ENCODE measurements around the gene FAU.

The FAU gene

GRCh38 chr11:65086809-65087208 is 35.1 kb downstream of the FAU start:
- TF ChIP-seq CTCF (conservative IDR thresholded peaks at IDR 0.05; ENCODE audit: low read depth), result no peak
- ChIA-PET POLR2A (ENCODE audit: low non-redundant PET) (no interaction called here), CTCF (interaction anchor here (0.7 to 1.6 kb wide), 3 partner anchors 23 to 230 kb away, joined by 3 to 5 read pairs (median 5); no protein-coding TSS in a partner anchor)
- H3K27ac ChIP-seq, result peak overlapping the region; percentile 13; the same call in 1 of the 2 replicates
- DNase-seq (ENCODE audit: low spot score), result no peak

- no peak for TF ChIP-seq CTCF (conservative IDR thresholded peaks at IDR 0.05; ENCODE audit: low read depth)
- DNase-seq (ENCODE audit: low spot score), result no peak
- ChIA-PET POLR2A (ENCODE audit: low non-redundant PET) (no interaction called here), CTCF (interaction anchor here (1.6 kb wide), 1 partner anchor 25 kb away, joined by 5 read pairs; no protein-coding TSS in a partner anchor)
- H3K27ac ChIP-seq, result peak overlapping the region; percentile 86
These were observed 36.5 kb downstream of the FAU start for GRCh38 chr11:65085446-65085845.

GRCh38 chr11:65084598-65085375 is 37.1 kb downstream of the FAU start:
- ChIA-PET POLR2A (ENCODE audit: low non-redundant PET) (no interaction called here), CTCF (interaction anchor here (1.6 kb wide), 1 partner anchor 26 kb away, joined by 5 read pairs; no protein-coding TSS in a partner anchor)
- peak overlapping the region; percentile 86 for H3K27ac ChIP-seq
- no peak for TF ChIP-seq CTCF (conservative IDR thresholded peaks at IDR 0.05; ENCODE audit: low read depth)
- DNase-seq (ENCODE audit: low spot score), result no peak

GRCh38 chr11:65083834-65084597 is 37.9 kb downstream of the FAU start, which contains the start of the genes CDCA5 and ZFPL1:
Gene CDCA5, minus strand, starts transcription at chr11:65084040. Its CDS starts 62 bp downstream, at chr11:65083978.
Gene ZFPL1, plus strand, starts transcription at chr11:65084222. Its CDS starts 477 bp downstream, at chr11:65084699.
- TF ChIP-seq CTCF (conservative IDR thresholded peaks at IDR 0.05; ENCODE audit: low read depth), result no peak
- ChIA-PET CTCF (no interaction called here), POLR2A (ENCODE audit: low non-redundant PET) (interaction anchor here (0.7 kb wide), 1 partner anchor 26 kb away, joined by 3 read pairs; the partner anchor contains the start of gene NAALADL1)
- peak within 1 kb of the TSS; percentile 86 for H3K27ac ChIP-seq
- DNase-seq (ENCODE audit: low spot score), result peak; percentile 97

DNA sequence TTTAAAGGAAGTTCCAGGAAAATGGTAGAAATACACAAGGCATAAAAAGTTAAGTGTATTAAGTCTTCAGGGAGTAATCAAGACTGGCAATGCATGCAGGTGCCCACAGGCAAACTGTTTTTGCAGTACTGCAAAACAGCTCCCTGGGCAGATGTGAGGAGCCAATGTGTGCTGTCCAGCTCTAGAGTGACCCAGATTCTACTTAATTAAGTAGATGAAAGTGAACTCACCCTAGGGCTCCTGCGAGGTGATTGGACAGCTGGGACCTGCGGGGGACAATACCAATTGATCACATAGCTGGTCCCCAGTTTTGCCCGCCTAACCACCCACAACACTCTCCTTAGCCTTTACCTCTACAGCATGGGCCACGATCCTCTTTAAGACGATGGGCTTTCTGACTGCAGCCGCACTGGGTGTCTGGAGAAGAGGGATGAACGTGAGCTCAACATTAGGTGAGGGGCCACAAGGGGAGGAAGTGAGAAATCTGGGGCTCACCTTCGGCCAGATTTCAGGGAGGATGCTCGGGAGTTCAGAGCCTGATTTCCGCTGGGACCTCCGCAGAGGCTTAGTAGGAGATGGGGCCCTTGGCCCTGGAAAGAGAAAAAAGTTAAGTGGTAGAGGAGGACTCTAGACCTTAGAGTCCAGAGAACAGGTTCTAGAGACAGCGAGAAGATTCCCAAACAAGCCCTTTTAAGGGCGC is 38.6 kb downstream of the FAU start:
- TF ChIP-seq CTCF (conservative IDR thresholded peaks at IDR 0.05; ENCODE audit: low read depth), result no peak
- ChIA-PET POLR2A (ENCODE audit: low non-redundant PET) (interaction anchor here (0.7 kb wide), 1 partner anchor 25 kb away, joined by 3 read pairs; the partner anchor contains the start of gene NAALADL1), CTCF (no interaction called here)
- no peak for DNase-seq (ENCODE audit: low spot score)
- H3K27ac ChIP-seq, result peak overlapping the region; percentile 86

Data from RWPE1 (cell line).